HG02973 (cell line): ENCODE data around the gene PARD3.

Source experiments
- ATAC-seq: cut with Tn5 transposase; IDR thresholded peaks from one replicate; pipeline ENCODE4 v1.9.1; 2021; ENCODE audit warnings: moderate library complexity; ENCODE audit not compliant: unreplicated experiment

The PARD3 gene

DNA sequence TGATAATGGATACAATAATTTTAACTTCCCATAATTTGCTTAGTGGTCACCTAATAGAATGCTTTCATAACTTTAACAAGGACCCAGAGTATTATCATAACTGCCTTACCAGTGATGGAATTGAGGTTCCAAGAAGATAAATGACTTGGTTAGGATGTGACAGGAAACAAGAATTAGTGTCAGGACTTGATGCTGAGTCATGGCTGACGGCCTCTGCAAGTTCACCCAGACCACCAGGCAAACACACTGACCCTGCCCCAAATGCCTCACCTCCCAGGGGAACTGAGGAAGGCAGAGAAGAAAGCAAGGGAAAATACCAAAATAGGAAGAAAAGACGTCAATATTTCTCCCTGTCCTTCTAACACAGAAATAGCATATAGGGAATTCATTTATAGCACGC lies 636.3 kb downstream of the PARD3 start:
- ATAC-seq, result no peak

DNA sequence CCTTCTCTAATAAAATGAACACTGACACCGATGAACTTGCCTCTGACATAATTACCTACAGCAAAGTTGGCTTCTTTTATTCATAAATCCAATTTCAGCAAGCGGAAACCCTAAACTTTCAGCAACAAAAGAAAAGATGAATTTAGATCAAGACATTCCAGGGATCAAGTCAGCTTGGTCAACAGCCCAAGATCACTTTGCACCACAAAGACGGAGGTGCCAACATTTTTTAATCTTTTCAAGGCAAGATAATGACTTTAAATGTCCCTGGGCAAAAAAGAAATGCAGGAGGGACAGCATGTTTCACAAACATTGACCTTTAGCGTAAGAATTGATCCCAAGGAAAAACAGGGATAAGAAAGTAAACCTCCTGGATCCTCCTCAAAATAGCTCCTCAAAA lies 636.9 kb downstream of the PARD3 start:
- no peak for ATAC-seq

DNA sequence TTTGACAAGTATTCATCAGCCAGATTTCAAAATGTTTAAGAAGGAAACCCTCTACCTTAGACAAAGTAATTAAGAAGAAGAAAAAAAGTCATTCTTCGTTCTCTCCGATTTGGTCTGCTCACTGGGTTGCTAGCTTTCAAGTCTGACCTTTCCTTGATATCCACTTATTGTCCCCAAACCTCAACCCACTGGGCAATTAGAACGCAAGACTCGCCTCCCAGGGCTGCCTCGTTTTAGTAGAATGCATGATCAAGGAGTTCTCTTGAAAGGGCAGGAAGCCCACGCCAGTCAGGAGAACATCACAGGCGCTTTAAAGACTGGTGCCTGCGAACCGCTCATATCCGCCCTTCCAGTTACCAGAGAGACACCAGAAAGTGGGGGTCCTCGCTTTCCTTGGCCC lies 637.7 kb downstream of the PARD3 start:
- ATAC-seq, result no peak

DNA sequence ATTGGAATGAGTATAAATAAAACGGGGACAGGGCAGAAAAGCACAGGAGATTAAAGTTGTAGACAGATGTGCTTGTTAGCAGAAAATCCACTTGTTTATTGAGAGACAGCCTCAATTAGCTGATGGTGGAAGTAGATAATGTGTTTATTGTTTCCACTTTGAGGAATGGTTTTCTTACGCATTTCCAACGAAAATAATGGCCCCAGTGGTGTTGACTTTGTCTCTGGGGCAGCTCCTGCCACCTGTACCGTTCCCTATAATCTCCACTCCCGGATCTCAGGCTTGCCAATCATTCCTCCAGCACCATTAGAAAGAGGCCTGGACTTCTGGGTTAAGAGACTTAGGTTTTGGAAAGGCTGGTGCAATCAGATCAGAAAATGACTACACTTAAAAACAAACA lies 638.7 kb downstream of the PARD3 start:
- no peak for ATAC-seq

DNA sequence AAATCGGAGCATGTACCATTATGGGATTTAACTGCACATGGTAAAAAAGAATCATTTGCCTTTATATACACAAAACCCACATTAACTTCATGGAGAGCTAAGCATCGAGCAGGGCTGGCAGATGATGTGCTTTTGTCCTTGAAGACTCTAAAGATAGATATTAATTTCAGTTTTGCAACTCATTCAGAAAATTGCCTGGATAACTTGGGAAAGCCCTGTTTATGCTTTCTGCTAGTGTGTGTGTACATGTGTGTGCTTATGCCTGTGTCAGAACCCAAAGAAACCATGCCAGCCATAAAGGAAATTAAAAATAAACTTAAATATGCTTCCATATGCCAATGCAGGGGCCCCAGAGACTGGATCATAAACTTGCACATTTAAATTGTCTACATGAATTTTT lies 640.0 kb downstream of the PARD3 start:
- no peak for ATAC-seq

DNA sequence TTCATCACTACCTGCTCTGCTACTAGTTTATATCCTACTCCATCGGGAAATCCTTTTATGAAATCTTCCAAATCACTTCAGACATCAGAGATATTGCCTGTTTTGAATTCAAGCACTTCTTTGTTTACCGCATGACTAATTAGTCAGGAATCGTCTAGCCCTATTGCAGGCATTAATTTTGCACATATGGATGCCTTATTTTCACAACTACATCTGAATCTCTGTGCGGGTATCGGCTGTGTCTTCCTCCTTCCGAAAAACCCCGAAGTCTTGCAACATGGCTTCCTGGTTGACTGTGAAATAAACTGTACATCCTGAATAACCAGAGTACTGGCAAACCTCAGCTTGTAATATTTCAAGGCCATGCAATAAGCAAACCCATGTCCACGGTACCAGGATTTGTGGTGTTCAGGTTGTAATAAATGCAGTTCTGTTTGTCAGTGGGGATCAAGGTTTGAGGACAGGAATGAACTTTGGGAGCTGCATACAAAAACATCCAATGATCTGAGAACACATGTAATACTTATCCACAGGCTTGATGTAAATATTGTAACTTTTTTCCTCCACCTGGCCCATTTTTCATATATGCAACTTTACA lies 642.1 kb downstream of the PARD3 start:
- ATAC-seq, result no peak

DNA sequence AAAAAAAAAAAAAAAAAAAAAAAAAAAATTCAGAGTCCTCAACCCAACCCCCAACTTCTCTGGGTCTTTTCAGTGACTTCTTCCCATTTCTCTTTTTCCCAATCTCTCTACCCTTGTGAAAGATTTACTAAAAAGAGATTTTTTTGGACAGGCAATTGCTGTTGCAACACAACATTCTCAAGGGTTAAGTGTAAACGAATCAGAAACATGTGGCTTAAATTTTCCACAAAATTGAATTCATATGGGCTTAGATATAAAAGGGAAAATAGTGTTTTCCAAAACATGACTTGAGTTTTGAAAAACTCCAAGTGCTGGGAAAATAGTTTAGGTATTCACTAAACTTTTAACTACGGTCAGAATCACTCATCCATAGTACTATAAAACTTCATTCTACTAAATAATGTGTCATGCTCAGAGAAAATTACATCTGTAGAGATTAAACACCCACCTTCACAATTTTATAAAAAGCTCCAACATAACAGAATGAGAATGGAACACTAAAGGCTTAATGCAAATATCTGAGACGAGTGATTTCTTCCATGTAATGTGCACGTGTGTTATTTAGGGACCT lies 643.1 kb downstream of the PARD3 start:
- no peak for ATAC-seq

DNA sequence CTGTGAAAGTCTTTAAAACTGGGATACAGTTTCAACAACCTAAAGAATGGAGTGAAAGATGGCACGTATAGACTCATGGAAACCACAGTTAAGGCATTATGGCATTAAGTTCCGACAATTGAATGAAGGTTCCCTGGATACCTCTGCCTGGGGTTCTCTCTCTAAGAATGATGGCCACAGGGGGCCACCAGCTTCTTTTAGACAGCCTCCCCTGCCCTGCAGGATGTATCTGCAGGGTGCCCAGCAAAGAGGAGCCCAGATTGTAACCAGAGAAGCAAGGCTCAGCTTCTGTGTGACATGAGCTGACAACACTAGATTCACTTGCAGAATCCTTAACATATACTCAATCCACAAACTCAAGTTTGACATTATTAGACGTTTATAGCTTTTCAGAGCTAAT lies 645.4 kb downstream of the PARD3 start:
- ATAC-seq, result no peak

DNA sequence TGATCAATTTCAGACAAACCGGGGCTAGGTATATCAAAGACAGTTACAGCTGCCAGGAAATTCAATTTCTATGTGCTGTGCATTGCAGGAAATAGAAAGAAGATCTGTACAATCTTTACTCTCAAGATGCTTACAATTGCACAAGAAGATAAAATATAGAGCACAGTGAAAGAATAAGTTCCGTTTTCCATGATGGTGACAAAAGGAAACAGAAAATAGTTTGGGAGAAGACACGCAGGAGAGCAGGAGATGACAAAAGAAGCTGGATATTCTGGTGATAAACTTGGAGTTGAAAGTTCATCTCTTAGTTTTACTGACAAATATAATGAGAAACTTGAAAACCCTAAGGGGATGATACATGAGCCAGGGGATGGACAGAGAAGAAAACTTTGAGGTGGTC lies 646.0 kb downstream of the PARD3 start:
- ATAC-seq, result no peak

DNA sequence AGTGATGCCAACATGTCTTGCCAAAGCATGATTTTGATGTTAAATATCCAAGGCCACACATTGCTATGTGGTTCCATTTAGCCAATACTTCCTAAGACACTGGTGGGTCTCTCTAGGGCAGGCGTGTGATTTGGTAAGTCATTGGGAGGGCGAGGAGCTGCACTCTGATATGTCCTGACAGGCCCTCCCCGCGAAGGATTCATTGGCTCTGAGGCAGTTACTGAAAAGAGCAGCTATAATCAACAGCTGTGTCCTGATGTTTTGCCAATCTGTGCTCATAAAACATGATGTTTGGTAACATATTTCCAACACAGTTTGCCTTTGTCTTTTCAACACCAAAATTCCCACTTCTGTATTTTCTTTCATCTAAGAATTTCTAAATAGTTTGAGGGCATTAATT lies 646.7 kb downstream of the PARD3 start:
- no peak for ATAC-seq

DNA sequence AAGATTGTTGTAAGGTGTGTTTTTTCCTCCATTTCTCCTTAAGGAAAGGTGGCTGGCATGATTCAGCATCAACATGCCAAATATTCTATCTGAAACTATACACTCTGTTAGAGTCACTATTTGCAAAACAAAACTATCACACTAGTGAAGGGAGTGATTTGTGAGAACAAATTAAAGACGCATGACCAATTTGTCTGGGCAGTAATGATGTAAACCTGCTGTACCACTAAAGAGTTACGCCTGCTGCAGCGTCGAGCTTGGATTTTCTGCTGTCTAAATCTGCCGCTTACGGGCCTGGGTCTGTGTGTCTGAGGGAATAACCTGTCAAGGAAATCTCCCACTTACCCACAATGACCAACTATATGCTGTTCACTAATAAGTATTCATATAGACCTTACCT lies 648.3 kb downstream of the PARD3 start:
- ATAC-seq, result no peak

DNA sequence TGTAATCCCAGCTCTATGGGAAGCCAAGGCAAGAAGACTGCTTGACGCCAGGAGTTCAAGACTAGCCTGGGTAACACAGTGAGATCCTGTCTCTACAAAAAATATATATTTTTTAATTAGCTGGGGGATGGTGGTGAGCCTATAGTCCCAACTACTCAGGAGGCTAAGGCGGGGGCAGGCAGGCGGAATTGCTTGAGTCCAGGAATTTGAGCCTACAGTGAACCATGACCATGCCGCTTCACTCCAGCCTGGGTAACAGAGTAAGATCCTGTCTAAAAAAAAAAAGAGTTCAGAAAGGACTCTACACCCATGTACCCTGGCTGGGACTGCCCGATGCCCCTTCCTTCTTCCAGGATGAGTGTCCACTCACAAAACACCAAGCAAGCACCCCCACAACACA lies 648.7 kb downstream of the PARD3 start:
- no peak for ATAC-seq

DNA sequence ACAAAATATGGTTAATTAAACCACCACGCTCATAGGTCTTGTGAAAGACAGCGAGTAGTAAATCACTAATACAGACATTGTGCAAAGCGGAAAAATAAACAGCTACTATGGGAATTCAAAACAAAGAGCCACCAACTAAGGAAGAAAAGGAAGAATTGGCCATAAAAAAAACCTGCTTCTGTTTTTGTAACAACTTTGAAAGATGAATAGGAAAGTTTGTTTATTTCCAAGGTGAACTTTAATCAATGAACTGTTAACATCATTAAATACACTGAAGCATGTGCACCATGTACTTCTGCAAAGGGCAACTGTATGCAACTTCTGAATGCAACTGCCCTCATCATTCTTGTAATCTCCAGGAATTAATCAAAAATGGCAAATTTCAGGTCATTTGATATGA lies 651.1 kb downstream of the PARD3 start:
- ATAC-seq, result no peak

DNA sequence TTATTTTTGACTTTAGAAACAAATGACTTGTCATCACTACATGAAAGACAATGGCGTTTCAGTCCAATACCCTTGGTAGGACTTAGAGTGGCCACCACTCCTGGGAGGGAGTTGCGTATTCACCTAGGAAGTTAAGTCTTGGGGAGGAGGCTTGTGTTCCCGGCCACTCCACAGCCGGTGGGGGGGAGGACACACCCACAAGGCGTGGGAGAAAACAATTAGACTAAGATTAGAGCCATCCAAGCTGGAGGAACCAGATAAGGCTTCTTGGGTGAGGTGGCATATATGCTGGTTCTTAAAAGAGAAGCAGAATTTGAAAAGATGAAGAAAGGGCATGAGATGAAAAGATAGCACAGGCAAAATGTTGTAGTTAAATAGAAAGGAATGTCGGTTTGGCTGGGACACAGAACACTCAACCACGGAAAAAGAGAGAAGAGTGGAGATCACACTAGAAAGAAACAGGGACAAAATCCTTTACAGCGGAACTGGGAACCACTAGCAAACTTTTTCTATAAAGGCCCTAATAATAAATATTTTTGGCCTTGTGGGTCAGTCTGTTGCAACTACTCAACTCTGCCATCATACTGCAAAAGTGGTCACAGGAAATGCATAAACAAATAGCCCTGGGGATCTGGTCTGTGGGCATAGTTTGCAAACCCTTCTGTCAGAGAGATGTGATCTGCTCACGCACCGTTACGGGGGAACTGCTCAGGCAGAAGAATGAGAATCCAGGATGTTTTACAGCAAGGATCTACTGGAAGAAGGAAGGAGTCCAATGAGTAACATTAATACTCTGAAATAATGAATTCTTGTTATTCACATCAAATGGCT lies 651.8 kb downstream of the PARD3 start:
- no peak for ATAC-seq

DNA sequence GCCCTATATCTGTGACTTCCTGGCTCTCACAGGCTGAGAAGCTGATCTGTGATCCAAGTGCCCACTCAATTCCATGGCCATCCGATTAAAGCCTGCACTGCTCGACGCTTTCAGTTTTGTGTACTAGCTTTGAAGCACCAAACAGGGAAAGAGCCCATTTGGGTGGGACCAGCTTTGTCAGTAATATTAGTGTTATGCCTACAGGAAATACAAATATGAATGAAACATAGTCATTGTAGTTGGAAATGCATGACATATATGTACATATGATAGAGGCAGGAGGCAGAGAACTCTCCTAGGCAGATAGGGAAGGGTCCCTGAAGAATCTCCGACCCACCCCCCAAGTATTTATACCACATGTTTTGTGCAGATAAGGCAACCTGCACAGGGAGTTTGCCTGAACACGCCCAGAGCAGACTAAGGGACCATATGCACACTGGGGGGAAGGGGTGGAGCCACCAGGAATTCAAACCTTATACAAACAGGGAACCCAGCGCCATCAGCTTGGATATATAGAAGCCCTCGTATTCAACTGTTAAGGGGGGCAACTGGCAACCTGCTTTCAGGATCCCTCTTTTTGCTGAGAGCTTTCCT lies 653.2 kb downstream of the PARD3 start:
- ATAC-seq, result no peak

DNA sequence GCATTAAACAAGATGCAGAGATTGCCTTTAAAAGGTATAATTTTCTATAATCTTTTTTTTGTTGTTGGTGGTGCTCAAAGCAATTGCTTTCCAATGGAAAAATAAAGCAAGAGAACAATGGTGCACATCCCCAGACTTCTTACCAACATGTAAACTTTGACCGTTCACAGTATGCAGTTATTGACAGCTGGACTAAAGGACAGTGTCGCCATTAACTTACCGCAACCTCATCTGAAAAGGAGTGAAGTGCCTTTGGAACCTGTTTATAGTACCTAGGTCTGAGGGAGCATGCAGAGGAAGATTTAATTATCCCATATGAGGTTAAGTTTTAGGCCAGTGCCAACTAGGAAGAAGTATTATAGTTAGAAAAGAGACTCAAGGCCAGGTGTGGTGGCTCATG lies 654.5 kb downstream of the PARD3 start:
- no peak for ATAC-seq

DNA sequence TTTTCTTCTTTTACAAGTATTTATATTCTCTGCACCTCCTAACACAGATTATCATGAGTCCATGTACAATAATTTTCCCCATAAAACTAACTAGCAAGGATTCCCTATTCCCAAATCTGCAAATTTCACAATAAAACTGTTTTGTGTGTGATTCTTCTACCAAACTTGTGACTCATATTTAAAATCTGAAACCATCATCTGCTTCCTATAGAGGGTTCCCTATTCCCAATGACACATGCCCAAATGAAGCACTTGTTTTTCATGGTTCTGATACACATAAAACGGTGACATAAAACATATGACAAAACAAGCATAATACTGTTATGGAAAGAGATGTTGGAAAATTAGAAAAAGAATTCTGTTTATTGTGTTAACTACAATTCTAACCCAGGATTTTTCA lies 657.6 kb downstream of the PARD3 start:
- no peak for ATAC-seq

DNA sequence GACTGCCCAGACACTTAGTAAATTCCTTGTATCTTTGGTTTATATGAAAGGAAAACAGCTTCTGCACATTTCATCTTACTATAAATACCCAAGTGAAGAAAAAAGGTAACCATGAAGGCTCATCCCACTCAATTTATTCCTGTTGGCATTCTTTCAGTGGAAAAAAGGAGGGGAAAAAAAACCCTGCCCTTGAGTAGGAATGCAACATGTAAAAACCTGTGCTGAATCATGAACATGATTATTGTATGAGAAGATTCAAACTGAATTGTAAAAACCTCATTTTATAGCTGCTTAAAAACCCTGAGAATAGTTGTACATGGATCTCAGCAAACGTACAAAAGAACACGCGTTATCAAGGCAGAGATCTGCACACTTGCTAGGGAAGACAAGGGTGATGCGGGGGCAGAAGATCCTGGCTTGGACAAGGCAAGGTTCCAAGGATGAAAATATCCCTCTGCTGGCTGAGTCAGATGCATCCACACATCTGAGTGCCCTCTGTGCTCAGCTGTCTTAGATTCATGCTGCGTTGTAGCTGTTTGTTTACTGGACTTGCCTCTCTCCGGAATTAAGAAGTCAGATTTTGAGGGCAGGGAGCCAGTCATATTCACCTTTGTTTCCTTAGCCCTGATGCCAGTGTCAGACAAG lies 658.2 kb downstream of the PARD3 start:
- no peak for ATAC-seq

DNA sequence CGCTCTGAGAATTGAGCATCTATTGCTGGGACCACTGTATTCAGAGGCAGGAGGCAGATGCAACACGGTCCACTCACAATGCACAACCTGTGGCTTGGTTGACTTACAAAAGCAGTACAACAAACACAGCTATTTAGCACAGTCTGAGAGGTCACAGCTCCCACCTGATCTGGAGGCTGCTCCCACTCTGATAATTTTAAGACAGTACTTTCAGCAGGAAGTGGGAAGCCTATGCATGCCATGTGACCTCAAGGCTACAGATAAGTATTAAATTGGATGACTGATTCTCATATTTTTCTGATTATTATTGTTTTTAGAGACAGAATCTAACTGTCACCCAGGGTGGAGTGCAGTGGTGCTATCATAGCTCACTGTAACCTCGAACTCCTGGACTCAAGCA lies 659.3 kb downstream of the PARD3 start:
- ATAC-seq, result no peak

DNA sequence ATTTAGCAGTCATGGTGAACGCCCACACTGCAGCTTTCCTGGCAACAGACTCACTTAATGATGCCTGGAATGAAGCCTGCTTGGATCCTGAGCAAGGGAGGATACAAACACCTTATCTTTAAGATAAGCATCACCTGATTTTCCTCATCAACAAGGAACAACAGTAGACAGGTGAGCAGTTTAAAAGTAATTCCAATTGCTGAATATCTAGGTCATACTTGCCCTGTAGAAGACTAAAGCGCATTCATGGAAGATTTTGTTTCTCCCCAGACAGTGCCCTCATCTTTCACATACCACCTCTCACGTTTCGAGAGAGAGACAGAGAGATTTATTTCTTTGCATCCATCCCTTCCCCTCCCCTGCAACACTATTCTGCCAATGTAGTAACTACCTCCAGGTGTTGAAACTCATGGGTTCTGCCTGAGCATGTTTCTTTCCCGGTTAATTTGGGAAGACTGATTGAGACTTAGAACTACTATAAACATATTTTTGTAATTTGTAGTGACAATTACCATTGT lies 660.7 kb downstream of the PARD3 start:
- no peak for ATAC-seq

DNA sequence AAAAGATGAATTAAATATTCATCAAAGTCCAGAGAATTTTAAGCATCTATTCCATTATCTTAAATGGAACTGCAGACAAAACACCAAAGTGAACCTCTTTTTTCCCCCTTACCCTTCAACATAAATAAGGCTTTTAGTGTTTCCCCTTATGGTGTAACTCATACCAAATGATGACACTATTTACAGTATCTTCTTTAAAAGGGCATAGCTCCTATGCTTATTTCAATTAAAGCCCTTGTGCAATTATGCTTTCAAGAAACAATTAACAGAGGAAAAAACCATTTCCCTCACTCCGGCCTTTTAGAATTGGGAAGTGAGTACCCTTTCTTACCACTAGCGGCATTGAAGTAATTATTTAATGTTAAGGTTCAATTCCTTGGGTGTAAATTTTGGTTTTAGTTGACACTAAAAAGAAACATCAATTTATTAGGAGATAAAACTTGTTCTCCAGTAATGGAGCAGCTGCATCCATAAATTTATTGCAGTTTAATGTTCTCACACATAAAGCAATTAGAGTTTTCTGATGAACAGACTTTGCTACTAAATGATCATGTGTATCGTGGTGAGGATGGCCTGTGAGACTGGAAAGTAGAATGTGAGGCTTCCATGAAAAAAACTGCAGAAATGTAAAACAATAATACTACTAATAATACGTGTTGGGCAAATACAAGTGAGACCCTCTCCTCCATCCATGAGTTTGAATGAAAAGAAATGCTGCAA lies 661.3 kb downstream of the PARD3 start:
- ATAC-seq, result no peak
